H9 (cell line): ENCODE data around the gene SKP2. TPM values are rescaled to one million over a fixed set of nuclear protein-coding genes. Genes with fewer than 3 reads are reported as not detected.
"Not testable (repeated sequence)": the region's sequence is repeated elsewhere in the genome, so short reads cannot be mapped to it uniquely, and the experiment has no call there.

Experiments used
- DNase-seq: peaks from one replicate; pipeline ENCODE4 v3.0.0-alpha.2; 2017
- H2AFZ ChIP-seq: one replicate; pipeline ENCODE4 v1.6.1; 2013; ENCODE audit warnings: mild to moderate bottlenecking, low read length, control low read depth, moderate library complexity
- H2AK5ac ChIP-seq: 2 replicates; pipeline ENCODE4 v1.6.1; 2013; ENCODE audit warnings: low read length, control low read depth, mixed read lengths; ENCODE audit not compliant: insufficient read length
- H2BK120ac ChIP-seq: one replicate; pipeline ENCODE4 v1.6.1; 2013; ENCODE audit warnings: low read depth, mild to moderate bottlenecking, low read length, control low read depth, inconsistent platforms; ENCODE audit not compliant: poor library complexity, severe bottlenecking
- H2BK12ac ChIP-seq: 2 replicates; pipeline ENCODE4 v1.6.1; 2013; ENCODE audit warnings: low read length, control low read depth, mixed read lengths, low read depth; ENCODE audit not compliant: insufficient read length
- H2BK15ac ChIP-seq: 2 replicates; pipeline ENCODE4 v1.6.1; 2013; ENCODE audit warnings: low read depth, low read length, control low read depth
- H2BK20ac ChIP-seq: one replicate; pipeline ENCODE4 v1.6.1; 2013; ENCODE audit warnings: low read depth, mild to moderate bottlenecking, low read length, control low read depth, inconsistent platforms; ENCODE audit not compliant: poor library complexity, severe bottlenecking
- H2BK5ac ChIP-seq: 2 replicates; pipeline ENCODE4 v1.6.1; 2013; ENCODE audit warnings: low read length, control low read depth, mixed read lengths; ENCODE audit not compliant: insufficient read length
- H3K14ac ChIP-seq: 2 replicates; pipeline ENCODE4 v1.6.1; 2013; ENCODE audit warnings: low read length, control low read depth; ENCODE audit not compliant: insufficient read depth
- H3K18ac ChIP-seq: 2 replicates; pipeline ENCODE4 v1.6.1; 2013; ENCODE audit warnings: low read depth, mild to moderate bottlenecking, mixed read lengths, low read length, control low read depth; ENCODE audit not compliant: insufficient read length
- H3K23ac ChIP-seq: 2 replicates; pipeline ENCODE4 v1.6.1; 2013; ENCODE audit warnings: low read length, control low read depth, mixed read lengths, low read depth; ENCODE audit not compliant: insufficient read length
- H3K23me2 ChIP-seq: 2 replicates; pipeline ENCODE4 v1.6.1; 2013; ENCODE audit warnings: low read depth, mild to moderate bottlenecking, mixed read lengths, low read length, control low read depth; ENCODE audit not compliant: insufficient read length, poor library complexity, severe bottlenecking
- H3K27ac ChIP-seq: 2 replicates; pipeline ENCODE4 v1.5.1; 2013; ENCODE audit warnings: low read length, control low read depth, mixed read lengths, low read depth; ENCODE audit not compliant: insufficient read length
- H3K27me3 ChIP-seq: 2 replicates; pipeline ENCODE4 v1.6.1; 2013; ENCODE audit warnings: low read length, control low read depth, inconsistent platforms; ENCODE audit not compliant: insufficient read depth
- H3K4ac ChIP-seq: 2 replicates; pipeline ENCODE4 v1.6.1; 2013; ENCODE audit warnings: low read depth, mild to moderate bottlenecking, control low read depth, inconsistent platforms, low read length, moderate library complexity
- H3K4me1 ChIP-seq: 2 replicates; pipeline ENCODE4 v1.6.1; 2013; ENCODE audit warnings: low read length, control low read depth, inconsistent platforms; ENCODE audit not compliant: insufficient read depth
- H3K4me2 ChIP-seq: 2 replicates; pipeline ENCODE4 v1.6.1; 2013; ENCODE audit warnings: low read length, control low read depth, mixed read lengths; ENCODE audit not compliant: insufficient read length, insufficient read depth
- H3K56ac ChIP-seq: 2 replicates; pipeline ENCODE4 v1.6.1; 2013; ENCODE audit warnings: low read depth, mild to moderate bottlenecking, mixed read lengths, low read length, control low read depth; ENCODE audit not compliant: insufficient read length
- H3K79me1 ChIP-seq: 2 replicates; pipeline ENCODE4 v1.6.1; 2013; ENCODE audit warnings: low read depth, mild to moderate bottlenecking, moderate library complexity, low read length, control low read depth, inconsistent platforms; ENCODE audit not compliant: insufficient read depth, poor library complexity, severe bottlenecking
- H3K79me2 ChIP-seq: 2 replicates; pipeline ENCODE4 v1.6.1; 2013; ENCODE audit warnings: low read length, control low read depth, inconsistent platforms; ENCODE audit not compliant: insufficient read depth
- H3K9ac ChIP-seq: 2 replicates; pipeline ENCODE4 v1.6.1; 2013; ENCODE audit warnings: low read length, control low read depth, mixed read lengths; ENCODE audit not compliant: insufficient read length; ENCODE audit errors: extremely low read depth
- H3K9me3 ChIP-seq: one replicate; pipeline ENCODE4 v1.6.1; 2013; ENCODE audit warnings: low read depth, low read length, inconsistent platforms; ENCODE audit not compliant: control insufficient read depth
- H3T11ph ChIP-seq: one replicate; pipeline ENCODE4 v1.6.1; 2013; ENCODE audit warnings: mild to moderate bottlenecking, low read length, control low read depth, inconsistent platforms
- H4K20me1 ChIP-seq: one replicate; pipeline ENCODE4 v1.6.1; 2013; ENCODE audit not compliant: control insufficient read depth, insufficient read length, insufficient read depth
- H4K5ac ChIP-seq: 2 replicates; pipeline ENCODE4 v1.6.1; 2013; ENCODE audit warnings: low read depth, mild to moderate bottlenecking, mixed read lengths, low read length, control low read depth; ENCODE audit not compliant: insufficient read length
- H4K8ac ChIP-seq: replicated peaks from 2 replicates; pipeline ENCODE4 v1.6.1; 2013; ENCODE audit warnings: low read length, control low read depth, mixed read lengths, low read depth; ENCODE audit not compliant: insufficient read length
- H4K91ac ChIP-seq: 2 replicates; pipeline ENCODE4 v1.6.1; 2013; ENCODE audit warnings: low read depth, mild to moderate bottlenecking, moderate library complexity, mixed read lengths, low read length, control low read depth; ENCODE audit not compliant: insufficient read length
- H3K27ac Mint-ChIP-seq, 3 experiments: 2 replicates in 2 of 3; 3 replicates in 1 of 3; pipeline ENCODE4 v1.8.0; 2020 to 2021; ENCODE audit warnings: mixed read lengths in 3 of 3, mild to moderate bottlenecking in 1 of 3, moderate library complexity in 1 of 3
- H3K27me3 Mint-ChIP-seq: 2 replicates; pipeline ENCODE4 v1.8.0; 2021; ENCODE audit warnings: low read depth, mild to moderate bottlenecking, moderate library complexity, mixed read lengths
- H3K36me3 Mint-ChIP-seq, 3 experiments: 2 replicates in 2 of 3; 3 replicates in 1 of 3; pipeline ENCODE4 v1.8.0; 2020 to 2021; ENCODE audit warnings: low read depth in 3 of 3, mixed read lengths in 3 of 3; ENCODE audit not compliant: insufficient read depth in 1 of 3
- H3K4me1 Mint-ChIP-seq, 2 experiments: 2 replicates each; pipeline ENCODE4 v1.8.0; 2020; ENCODE audit warnings: mixed read lengths in 2 of 2
- H3K4me3 Mint-ChIP-seq, 2 experiments: 2 replicates in 1 of 2; 3 replicates in 1 of 2; pipeline ENCODE4 v1.8.0; 2020 to 2021; ENCODE audit warnings: mild to moderate bottlenecking in 2 of 2, mixed read lengths in 2 of 2, moderate library complexity in 1 of 2
- H3K9me3 Mint-ChIP-seq, 2 experiments: 2 replicates in 1 of 2; 3 replicates in 1 of 2; pipeline ENCODE4 v1.8.0; 2020; ENCODE audit warnings: mild to moderate bottlenecking in 2 of 2, mixed read lengths in 2 of 2, moderate library complexity in 1 of 2
- CTCF ChIP-seq: fragments of 200-600 bp; sonication (generic); conservative IDR thresholded peaks from 3 replicates; pipeline ENCODE4 v1.8.0; 2021; ENCODE audit warnings: antibody characterized with exemption, mild to moderate bottlenecking
- WGBS: extraction: QIAGEN DNeasy Blood & Tissue Kit; methylation state at CpG from one replicate; pipeline ENCODE4 v1.1.7; 2013; ENCODE audit warnings: missing lambda C conversion rate, low lambda C conversion rate, mixed read lengths; ENCODE audit not compliant: insufficient read length; ENCODE audit errors: extremely low coverage; 5-methylcytosine and 5-hydroxymethylcytosine counted together
- total RNA-seq: library from RNA; stranded (reverse); gene quantifications from 2 replicates; pipeline ENCODE4 v1.2.1, GENCODE V29; 2021

Gene SKP2
- total RNA-seq, 1 experiment from 2014 or later, result 103 TPM

- Histone ChIP-seq H3T11ph (no peak overlapping the region), H2BK12ac (no peak overlapping the region), H3K79me2 (no peaks in the 10 kb centered on the region), H4K5ac (no peak overlapping the region), H4K8ac (no peak overlapping the region), H3K14ac (no peak overlapping the region), H3K9me3 (no peaks in the 10 kb centered on the region), H3K79me1 (no peaks in the 10 kb centered on the region), H2BK20ac (no peak overlapping the region), H4K20me1 (no peaks in the 10 kb centered on the region), H3K4me1 (no peaks in the 10 kb centered on the region), H3K4ac (no peak overlapping the region), H4K91ac (no peak overlapping the region), H3K23ac (no peak overlapping the region), H3K27me3 (no peaks in the 10 kb centered on the region), H3K9ac (no peak overlapping the region), H3K4me2 (no peak overlapping the region), H2BK120ac (no peak overlapping the region), H3K18ac (no peak overlapping the region), H2AFZ (no peak overlapping the region), H3K56ac (no peak overlapping the region), H2BK5ac (no peak overlapping the region), H3K27ac (no peak overlapping the region), H2BK15ac (no peak overlapping the region), H3K23me2 (no peaks in the 10 kb centered on the region), H2AK5ac (no peak overlapping the region)
- H3K27ac Mint-ChIP-seq, result no peak overlapping the region
- peaks cover 0 to 5% of the 10 kb centered on the region in 2 experiments; a peak in 1 of 4 replicates for H3K4me1 Mint-ChIP-seq
- DNase-seq, result no peak
- H3K9me3 Mint-ChIP-seq, result no peaks in the 10 kb centered on the region; a peak in 1 of 5 replicates
- H3K4me3 Mint-ChIP-seq, result no peak overlapping the region
- WGBS, result no CpG with 5 or more reads among the region's 1 CpG
- H3K36me3 Mint-ChIP-seq, result peaks cover 0 to 15% (median 3%) of the 10 kb centered on the region in 3 experiments; a peak in 4 of 7 replicates
- no peak for TF ChIP-seq CTCF
- H3K27me3 Mint-ChIP-seq, result no peaks in the 10 kb centered on the region
Measured at GRCh38 chr5:36128795-36129194, 23.1 kb upstream of the SKP2 start.

DNA sequence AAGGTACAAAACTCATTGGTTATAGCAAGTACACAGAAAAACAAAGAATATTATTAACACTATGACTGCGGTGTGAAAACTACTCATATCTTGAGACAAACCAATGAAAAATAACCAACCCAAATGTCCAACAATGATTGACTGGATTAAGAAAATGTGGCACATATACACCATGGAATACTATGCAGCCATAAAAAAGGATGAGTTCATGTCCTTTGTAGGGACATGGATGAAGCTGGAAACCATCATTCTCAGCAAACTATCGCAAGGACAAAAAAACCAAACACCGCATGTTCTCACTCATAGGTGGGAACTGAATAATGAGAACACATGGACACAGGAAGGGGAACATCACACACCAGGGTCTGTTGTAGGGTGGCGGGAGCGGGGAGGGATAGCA is 22.2 kb upstream of the SKP2 start:
- not testable (repeated sequence) for H4K8ac ChIP-seq, H3K4ac ChIP-seq, H2BK120ac ChIP-seq, H2BK15ac ChIP-seq, H3K27ac Mint-ChIP-seq, H3K27ac ChIP-seq, H3K27me3 ChIP-seq, H2BK20ac ChIP-seq, H3T11ph ChIP-seq, H3K9ac ChIP-seq, H3K23ac ChIP-seq, H3K4me3 Mint-ChIP-seq, H4K20me1 ChIP-seq, H3K9me3 Mint-ChIP-seq, H3K4me1 Mint-ChIP-seq, H4K5ac ChIP-seq, H3K23me2 ChIP-seq, H3K79me2 ChIP-seq, H2BK12ac ChIP-seq, H3K56ac ChIP-seq, H3K18ac ChIP-seq, H3K27me3 Mint-ChIP-seq, H3K79me1 ChIP-seq, H2AK5ac ChIP-seq, H4K91ac ChIP-seq, H3K4me1 ChIP-seq, H2BK5ac ChIP-seq, H2AFZ ChIP-seq, H3K4me2 ChIP-seq, DNase-seq, H3K9me3 ChIP-seq, H3K14ac ChIP-seq
- no CpG with 5 or more reads among the region's 5 CpGs for WGBS
- H3K36me3 Mint-ChIP-seq, result peaks cover 0 to 15% (median 3%) of the 10 kb centered on the region in 3 experiments; a peak in 4 of 7 replicates
